Measurements from ENCODE around the gene USP49.

- TF ChIP-seq MAX (IDR thresholded peaks at IDR 0.05; ENCODE audit: low read depth, low read length) (no peak), REST (IDR thresholded peaks at IDR 0.05; ENCODE audit: low read depth, low read length) (no peak)
These were observed 105.1 kb downstream of the USP49 start for GRCh38 chr6:41790045-41790444.

Data from GM12878 (cell line).